Mesendoderm (in vitro differentiated cells): ENCODE measurements around the gene ZNF592.

Experiments
- DNase-seq: peaks from one replicate; pipeline ENCODE4 v3.0.0; 2013
- H2AK5ac ChIP-seq: 2 replicates; pipeline ENCODE4 v1.6.1; 2013; ENCODE audit warnings: low read length, inconsistent platforms
- H2BK120ac ChIP-seq: 2 replicates; pipeline ENCODE4 v1.6.1; 2013; ENCODE audit warnings: low read depth, mild to moderate bottlenecking, low read length, moderate library complexity, mixed read lengths
- H2BK15ac ChIP-seq: replicated peaks from 2 replicates; pipeline ENCODE4 v1.6.1; 2013; ENCODE audit warnings: low read depth, mild to moderate bottlenecking, moderate library complexity
- H2BK5ac ChIP-seq: 2 replicates; pipeline ENCODE4 v1.6.1; 2013; ENCODE audit warnings: low read length, inconsistent platforms
- H3K18ac ChIP-seq: 2 replicates; pipeline ENCODE4 v1.6.1; 2013; ENCODE audit warnings: mild to moderate bottlenecking, low read length, mixed read lengths
- H3K23ac ChIP-seq: one replicate; pipeline ENCODE4 v1.6.1; 2013; ENCODE audit warnings: low read length
- H3K27ac ChIP-seq: 2 replicates; pipeline ENCODE4 v1.5.1; 2013; ENCODE audit warnings: low read depth, mild to moderate bottlenecking, inconsistent platforms, low read length, moderate library complexity
- H3K27me3 ChIP-seq: 2 replicates; pipeline ENCODE4 v1.6.1; 2013; ENCODE audit warnings: low read length, control low read depth, mild to moderate bottlenecking, inconsistent platforms; ENCODE audit not compliant: insufficient read depth, poor library complexity
- H3K36me3 ChIP-seq: 2 replicates; pipeline ENCODE4 v1.6.1; 2013; ENCODE audit warnings: low read length, inconsistent platforms; ENCODE audit not compliant: control insufficient read depth, insufficient read depth
- H3K4ac ChIP-seq: one replicate; pipeline ENCODE4 v1.6.1; 2013; ENCODE audit warnings: low read depth, mild to moderate bottlenecking, low read length, moderate library complexity
- H3K4me1 ChIP-seq: 2 replicates; pipeline ENCODE4 v1.6.1; 2013; ENCODE audit warnings: low read depth, low read length, inconsistent platforms; ENCODE audit not compliant: control insufficient read depth
- H3K4me2 ChIP-seq: 2 replicates; pipeline ENCODE4 v1.6.1; 2013; ENCODE audit warnings: low read length
- H3K4me3 ChIP-seq: 2 replicates; pipeline ENCODE4 v1.5.1; 2013; ENCODE audit warnings: mild to moderate bottlenecking, low read length
- H3K56ac ChIP-seq: one replicate; pipeline ENCODE4 v1.6.1; 2013; ENCODE audit warnings: low read length
- H3K79me1 ChIP-seq: 2 replicates; pipeline ENCODE4 v1.6.1; 2013; ENCODE audit warnings: low read length, inconsistent platforms
- H3K79me2 ChIP-seq: 2 replicates; pipeline ENCODE4 v1.6.1; 2013; ENCODE audit warnings: mild to moderate bottlenecking, low read length; ENCODE audit not compliant: control insufficient read depth, insufficient read depth
- H3K9ac ChIP-seq: 2 replicates; pipeline ENCODE4 v1.6.1; 2013; ENCODE audit warnings: low read length, inconsistent platforms
- H4K5ac ChIP-seq: one replicate; pipeline ENCODE4 v1.6.1; 2013; ENCODE audit warnings: low read length
- H4K8ac ChIP-seq: one replicate; pipeline ENCODE4 v1.6.1; 2013; ENCODE audit warnings: low read depth, mild to moderate bottlenecking, control low read depth, low read length, moderate library complexity
- WGBS: extraction: QIAGEN DNeasy Blood & Tissue Kit; methylation state at CpG from one replicate; pipeline ENCODE4 v1.1.7; 2013; ENCODE audit warnings: low lambda C conversion rate, missing lambda C conversion rate; ENCODE audit not compliant: insufficient coverage; ENCODE audit errors: extremely low coverage; 5-methylcytosine and 5-hydroxymethylcytosine counted together

Gene ZNF592

DNA sequence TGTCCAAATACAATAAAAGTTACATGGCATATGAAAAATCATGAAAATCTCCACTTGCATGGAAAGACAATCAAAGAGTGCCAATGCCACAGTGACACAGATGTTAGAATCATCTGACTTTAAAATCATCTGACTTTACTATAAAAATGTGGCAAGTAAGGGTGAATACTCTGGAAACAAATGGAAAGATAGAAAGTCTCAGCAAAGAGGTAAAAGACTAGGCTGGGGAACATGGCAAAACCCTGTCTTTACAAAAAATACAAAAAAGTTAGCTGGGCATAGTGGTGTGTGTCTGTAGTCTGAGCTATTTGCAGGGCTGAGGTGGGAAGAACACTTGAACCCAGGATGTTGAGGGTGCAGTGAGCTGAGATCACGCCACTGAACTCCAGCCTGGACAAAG is 97.9 kb downstream of the ZNF592 start:
- Histone ChIP-seq H3K9ac (no peak overlapping the region), H3K23ac (no peak overlapping the region), H4K8ac (no peak overlapping the region), H2BK120ac (no peak overlapping the region), H2BK5ac (no peak overlapping the region), H3K36me3 (peaks cover 1% of the 10 kb centered on the region), H3K27ac (no peak overlapping the region), H3K27me3 (no peaks in the 10 kb centered on the region), H3K4me3 (no peak overlapping the region), H3K56ac (no peak overlapping the region), H3K79me2 (no peaks in the 10 kb centered on the region), H3K4ac (no peak overlapping the region), H2BK15ac (no peak overlapping the region), H3K18ac (no peak overlapping the region), H3K79me1 (peaks cover 2% of the 10 kb centered on the region), H2AK5ac (no peak overlapping the region), H4K5ac (no peak overlapping the region), H3K4me1 (no peaks in the 10 kb centered on the region), H3K4me2 (no peak overlapping the region)
- DNase-seq: no peak
- no CpG with 5 or more reads among the region's 1 CpG for WGBS

DNA sequence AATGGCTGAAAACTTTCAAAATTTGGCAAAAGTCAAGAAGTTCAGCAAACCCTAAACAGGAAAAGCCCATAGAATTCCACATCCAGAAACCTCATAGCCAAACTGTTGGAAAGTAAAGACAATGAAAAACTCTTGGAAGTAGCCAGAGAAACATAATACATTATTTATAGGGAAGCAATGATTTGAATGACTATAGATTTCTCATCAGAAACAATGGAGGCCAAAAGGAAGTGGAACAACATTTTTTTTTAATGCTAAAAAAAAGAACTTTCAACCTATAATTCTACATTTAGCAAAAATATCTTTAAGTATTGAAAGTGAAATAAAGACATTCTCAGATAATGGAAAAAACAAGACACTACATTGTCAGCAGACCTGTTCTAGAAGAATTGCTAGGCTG is 99.0 kb downstream of the ZNF592 start:
- Histone ChIP-seq H2AK5ac (no peak overlapping the region), H4K5ac (no peak overlapping the region), H3K36me3 (peaks cover 1% of the 10 kb centered on the region), H3K4me2 (no peak overlapping the region), H3K4me1 (no peaks in the 10 kb centered on the region), H2BK120ac (no peak overlapping the region), H3K18ac (no peak overlapping the region), H2BK5ac (no peak overlapping the region), H3K27me3 (no peaks in the 10 kb centered on the region), H3K79me1 (peaks cover 2% of the 10 kb centered on the region), H4K8ac (no peak overlapping the region), H3K4ac (no peak overlapping the region), H2BK15ac (no peak overlapping the region), H3K56ac (no peak overlapping the region), H3K9ac (no peak overlapping the region), H3K4me3 (no peak overlapping the region), H3K27ac (no peak overlapping the region), H3K79me2 (no peaks in the 10 kb centered on the region), H3K23ac (no peak overlapping the region)
- no peak for DNase-seq

DNA sequence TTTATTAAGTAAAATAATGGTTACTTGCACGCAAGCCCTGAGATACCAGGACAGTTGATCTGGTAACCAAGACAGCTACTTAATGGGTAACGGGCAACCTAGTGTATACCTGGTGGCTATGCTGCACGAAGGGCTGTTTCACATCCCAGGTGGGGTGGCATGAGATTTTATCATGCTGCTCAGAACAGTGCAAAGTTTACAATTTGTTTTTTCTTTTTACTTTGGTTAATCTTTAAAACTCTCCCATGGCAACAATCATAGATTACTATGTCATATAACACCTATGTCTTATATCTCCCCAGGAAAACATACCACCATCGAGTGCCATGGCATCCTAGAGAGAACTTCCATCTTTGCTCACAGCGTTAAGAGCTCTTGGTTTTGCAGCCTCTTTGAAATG is 103.8 kb downstream of the ZNF592 start:
- Histone ChIP-seq H2BK5ac (no peak overlapping the region), H2BK15ac (no peak overlapping the region), H3K18ac (no peak overlapping the region), H3K27me3 (no peaks in the 10 kb centered on the region), H3K4me2 (no peak overlapping the region), H3K27ac (no peak overlapping the region), H4K5ac (no peak overlapping the region), H4K8ac (no peak overlapping the region), H3K4me3 (no peak overlapping the region), H2BK120ac (no peak overlapping the region), H3K79me2 (no peaks in the 10 kb centered on the region), H3K23ac (no peak overlapping the region), H3K56ac (no peak overlapping the region), H2AK5ac (no peak overlapping the region), H3K9ac (no peak overlapping the region), H3K79me1 (no peaks in the 10 kb centered on the region), H3K4ac (no peak overlapping the region), H3K36me3 (peaks cover 4% of the 10 kb centered on the region), H3K4me1 (no peaks in the 10 kb centered on the region)
- WGBS: no CpG with 5 or more reads among the region's 5 CpGs
- DNase-seq: no peak

DNA sequence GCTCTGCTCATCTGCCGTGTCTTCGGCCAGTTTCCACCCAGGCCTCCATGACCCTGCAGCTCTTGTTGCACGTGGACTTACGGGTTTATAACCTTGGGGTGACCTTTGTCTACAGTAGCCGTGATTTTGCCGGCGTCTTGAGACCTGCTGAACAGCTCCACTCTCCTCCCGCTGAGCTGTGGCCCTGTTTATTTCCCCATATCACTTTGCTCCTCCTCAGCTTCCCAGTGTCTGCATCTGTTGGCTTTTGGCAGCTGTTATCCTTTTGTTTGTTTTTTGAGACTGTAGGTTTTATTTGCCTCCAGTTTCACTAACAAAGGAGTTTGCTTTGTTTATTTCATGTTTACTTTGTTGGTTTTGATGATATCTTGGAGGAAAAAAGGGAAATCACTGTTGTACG is 106.7 kb downstream of the ZNF592 start:
- no CpG with 5 or more reads among the region's 9 CpGs for WGBS
- H2BK5ac ChIP-seq: no peak overlapping the region
- H3K23ac ChIP-seq: no peak overlapping the region
- no peak overlapping the region for H3K4me2 ChIP-seq
- no peak overlapping the region for H4K5ac ChIP-seq
- H3K9ac ChIP-seq: no peak overlapping the region
- H4K8ac ChIP-seq: no peak overlapping the region
- H3K36me3 ChIP-seq: peaks cover 4% of the 10 kb centered on the region
- H3K4me3 ChIP-seq: no peak overlapping the region
- no peak overlapping the region for H2BK15ac ChIP-seq
- no peaks in the 10 kb centered on the region for H3K27me3 ChIP-seq
- H3K79me2 ChIP-seq: no peaks in the 10 kb centered on the region
- H3K18ac ChIP-seq: no peak overlapping the region
- no peak for DNase-seq
- no peak overlapping the region for H2BK120ac ChIP-seq
- no peaks in the 10 kb centered on the region for H3K4me1 ChIP-seq
- H3K4ac ChIP-seq: no peak overlapping the region
- H3K27ac ChIP-seq: no peak overlapping the region
- no peak overlapping the region for H2AK5ac ChIP-seq
- peak overlapping the region; percentile 28 for H3K56ac ChIP-seq
- H3K79me1 ChIP-seq: no peaks in the 10 kb centered on the region

DNA sequence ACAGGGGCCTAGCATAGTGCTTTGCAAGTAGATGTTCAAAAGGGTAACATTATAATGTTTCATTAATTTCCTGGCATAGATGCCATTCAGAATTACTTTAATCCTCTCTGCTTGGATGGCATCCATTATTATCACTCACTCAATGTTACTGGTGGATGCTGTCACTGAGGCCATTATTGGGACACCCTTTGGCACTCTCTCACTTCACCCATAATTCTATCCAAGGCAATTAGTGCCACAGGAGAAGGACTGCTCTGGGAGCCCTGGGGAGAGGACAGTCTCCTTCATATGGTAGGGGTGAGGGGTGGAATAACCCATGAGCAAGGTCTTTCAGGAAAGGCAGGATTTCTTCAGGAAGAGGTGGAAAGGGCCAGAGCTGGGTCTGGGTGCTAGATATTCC is 107.4 kb downstream of the ZNF592 start:
- no peak for DNase-seq
- no peak overlapping the region for H2AK5ac ChIP-seq
- H3K4ac ChIP-seq: no peak overlapping the region
- H3K36me3 ChIP-seq: peaks cover 4% of the 10 kb centered on the region
- H4K8ac ChIP-seq: no peak overlapping the region
- H2BK15ac ChIP-seq: no peak overlapping the region
- no peak overlapping the region for H2BK5ac ChIP-seq
- no peak overlapping the region for H3K18ac ChIP-seq
- H3K27ac ChIP-seq: no peak overlapping the region
- H3K56ac ChIP-seq: no peak overlapping the region
- no peak overlapping the region for H4K5ac ChIP-seq
- no peak overlapping the region for H2BK120ac ChIP-seq
- H3K4me1 ChIP-seq: no peaks in the 10 kb centered on the region
- H3K79me2 ChIP-seq: no peaks in the 10 kb centered on the region
- H3K79me1 ChIP-seq: no peaks in the 10 kb centered on the region
- no peak overlapping the region for H3K9ac ChIP-seq
- H3K27me3 ChIP-seq: no peaks in the 10 kb centered on the region
- H3K23ac ChIP-seq: no peak overlapping the region
- no peak overlapping the region for H3K4me2 ChIP-seq
- no peak overlapping the region for H3K4me3 ChIP-seq
